DND-41 (cell line): Measurements from ENCODE around the gene BRINP3.

Source experiments
- ATAC-seq: fragments of 200-7000 bp; cut with Tn5 transposase; 3 replicates; pipeline ENCODE4 v1.9.1; 2021; ENCODE audit warnings: low read depth; ENCODE audit not compliant: insufficient read depth
- DNase-seq: peaks from one replicate; pipeline ENCODE4 v3.0.0-alpha.2; 2020
- H2AFZ ChIP-seq: 2 replicates; pipeline ENCODE4 v1.6.0; 2012; ENCODE audit warnings: low read depth, low read length
- H3K27ac ChIP-seq: 2 replicates; pipeline ENCODE4 v1.5.1; 2012; ENCODE audit warnings: low read length, inconsistent platforms
- H3K27me3 ChIP-seq: fragments of 200-600 bp; sonication (generic); 2 replicates; pipeline ENCODE4 v1.6.0; 2012; ENCODE audit warnings: low read length, mild to moderate bottlenecking, inconsistent platforms; ENCODE audit not compliant: insufficient read depth, poor library complexity
- H3K36me3 ChIP-seq: 2 replicates; pipeline ENCODE4 v1.5.1; 2012; ENCODE audit warnings: low read length, inconsistent platforms; ENCODE audit not compliant: insufficient read depth
- H3K4me1 ChIP-seq: 2 replicates; pipeline ENCODE4 v1.5.1; 2012; ENCODE audit warnings: mild to moderate bottlenecking, low read length; ENCODE audit not compliant: insufficient read depth
- H3K4me2 ChIP-seq: 2 replicates; pipeline ENCODE4 v1.6.0; 2012; ENCODE audit warnings: mild to moderate bottlenecking, moderate library complexity, low read length, inconsistent platforms; ENCODE audit not compliant: insufficient read depth
- H3K4me3 ChIP-seq, 2 experiments: fragments of 200-600 bp in 1 of 2; shearing (Covaris generic) in 1 of 2; 2 replicates each; pipeline ENCODE4 v1.5.1; 2012 to 2016; ENCODE audit warnings: inconsistent platforms in 2 of 2, low read length in 2 of 2, mild to moderate bottlenecking in 2 of 2, low read depth in 1 of 2, moderate library complexity in 1 of 2
- H3K79me2 ChIP-seq: 2 replicates; pipeline ENCODE4 v1.6.0; 2012; ENCODE audit warnings: low read length, inconsistent platforms; ENCODE audit not compliant: insufficient read depth
- H3K9ac ChIP-seq: 2 replicates; pipeline ENCODE4 v1.6.0; 2012; ENCODE audit warnings: low read depth, mild to moderate bottlenecking, inconsistent platforms, low read length, moderate library complexity
- H3K9me3 ChIP-seq: 2 replicates; pipeline ENCODE4 v1.5.1; 2012; ENCODE audit warnings: low read length, moderate library complexity, mild to moderate bottlenecking, inconsistent platforms; ENCODE audit not compliant: insufficient read depth, severe bottlenecking
- H4K20me1 ChIP-seq: 2 replicates; pipeline ENCODE4 v1.6.0; 2012; ENCODE audit warnings: low read length; ENCODE audit not compliant: insufficient read depth
- EZH2 ChIP-seq: IDR thresholded peaks from 3 replicates; pipeline ENCODE4 v1.6.1; 2012; ENCODE audit warnings: borderline replicate concordance, low read depth, mild to moderate bottlenecking, moderate library complexity, low read length, inconsistent platforms; ENCODE audit not compliant: severe bottlenecking
- TF ChIP-seq, protein P1 (sequence below): IDR thresholded peaks from 2 replicates; pipeline ENCODE4 v1.5.1; 2012; ENCODE audit warnings: borderline replicate concordance, low read length, moderate library complexity, mild to moderate bottlenecking; ENCODE audit not compliant: poor library complexity, severe bottlenecking; ENCODE audit errors: extremely low read depth

BRINP3 gene

DNA sequence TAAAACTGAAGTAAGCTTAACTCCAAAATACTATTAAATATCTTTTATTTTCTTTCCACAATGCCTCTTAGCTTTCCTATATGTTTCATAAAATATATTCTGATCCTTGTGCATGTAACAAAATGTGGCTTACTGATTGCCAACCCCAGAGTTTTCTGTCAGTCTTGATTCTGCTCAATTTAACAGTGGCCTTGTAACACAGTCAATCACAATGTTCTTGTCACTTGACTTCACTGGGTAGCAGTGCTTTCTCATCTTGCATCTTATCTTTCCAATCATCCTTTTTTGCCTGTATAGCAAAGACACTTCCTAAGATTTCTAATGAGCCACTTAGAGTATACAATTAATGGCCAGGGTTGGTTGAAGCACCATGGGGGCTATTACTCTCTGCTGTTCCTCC lies 19.9 kb upstream of the BRINP3 start:
- Histone ChIP-seq H3K9ac (no peak overlapping the region), H3K36me3 (no peaks in the 10 kb centered on the region), H3K79me2 (no peaks in the 10 kb centered on the region), H3K9me3 (no peaks in the 10 kb centered on the region), H2AFZ (no peak overlapping the region), H3K27me3 (no peaks in the 10 kb centered on the region), H3K27ac (no peak overlapping the region), H3K4me3 (no peak overlapping the region), H4K20me1 (no peaks in the 10 kb centered on the region), H3K4me1 (no peaks in the 10 kb centered on the region), H3K4me2 (no peak overlapping the region)
- TF ChIP-seq EZH2: no peak
- TF ChIP-seq, protein P1, sequence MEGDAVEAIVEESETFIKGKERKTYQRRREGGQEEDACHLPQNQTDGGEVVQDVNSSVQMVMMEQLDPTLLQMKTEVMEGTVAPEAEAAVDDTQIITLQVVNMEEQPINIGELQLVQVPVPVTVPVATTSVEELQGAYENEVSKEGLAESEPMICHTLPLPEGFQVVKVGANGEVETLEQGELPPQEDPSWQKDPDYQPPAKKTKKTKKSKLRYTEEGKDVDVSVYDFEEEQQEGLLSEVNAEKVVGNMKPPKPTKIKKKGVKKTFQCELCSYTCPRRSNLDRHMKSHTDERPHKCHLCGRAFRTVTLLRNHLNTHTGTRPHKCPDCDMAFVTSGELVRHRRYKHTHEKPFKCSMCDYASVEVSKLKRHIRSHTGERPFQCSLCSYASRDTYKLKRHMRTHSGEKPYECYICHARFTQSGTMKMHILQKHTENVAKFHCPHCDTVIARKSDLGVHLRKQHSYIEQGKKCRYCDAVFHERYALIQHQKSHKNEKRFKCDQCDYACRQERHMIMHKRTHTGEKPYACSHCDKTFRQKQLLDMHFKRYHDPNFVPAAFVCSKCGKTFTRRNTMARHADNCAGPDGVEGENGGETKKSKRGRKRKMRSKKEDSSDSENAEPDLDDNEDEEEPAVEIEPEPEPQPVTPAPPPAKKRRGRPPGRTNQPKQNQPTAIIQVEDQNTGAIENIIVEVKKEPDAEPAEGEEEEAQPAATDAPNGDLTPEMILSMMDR: no peak
- ATAC-seq (no peak), DNase-seq (no peak)

DNA sequence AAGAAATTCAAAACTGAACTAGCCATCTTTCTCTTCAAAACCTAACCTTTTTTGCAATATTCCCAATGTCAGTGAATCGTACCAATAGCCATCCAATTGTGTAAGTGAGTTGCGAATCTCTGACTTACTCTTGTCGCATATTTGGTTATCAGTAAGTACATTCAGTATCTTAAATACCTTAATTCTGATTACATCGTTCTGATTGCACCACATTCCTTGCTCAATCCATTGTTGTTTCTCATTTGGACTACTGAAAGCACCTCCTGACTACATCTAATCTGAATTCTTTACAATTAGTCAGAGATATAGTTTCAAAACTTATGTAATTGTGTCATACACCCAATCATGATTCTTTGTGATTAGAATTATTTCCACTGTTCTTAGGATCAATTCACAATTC lies 16.8 kb upstream of the BRINP3 start:
- Histone ChIP-seq H4K20me1 (no peaks in the 10 kb centered on the region), H3K4me3 (no peak overlapping the region), H3K36me3 (no peaks in the 10 kb centered on the region), H3K9ac (no peak overlapping the region), H3K4me2 (no peak overlapping the region), H3K9me3 (no peaks in the 10 kb centered on the region), H3K27ac (no peak overlapping the region), H3K27me3 (no peaks in the 10 kb centered on the region), H2AFZ (no peak overlapping the region), H3K4me1 (no peaks in the 10 kb centered on the region), H3K79me2 (no peaks in the 10 kb centered on the region)
- TF ChIP-seq, protein P1: no peak
- no peak for TF ChIP-seq EZH2
- ATAC-seq: no peak
- DNase-seq: no peak

DNA sequence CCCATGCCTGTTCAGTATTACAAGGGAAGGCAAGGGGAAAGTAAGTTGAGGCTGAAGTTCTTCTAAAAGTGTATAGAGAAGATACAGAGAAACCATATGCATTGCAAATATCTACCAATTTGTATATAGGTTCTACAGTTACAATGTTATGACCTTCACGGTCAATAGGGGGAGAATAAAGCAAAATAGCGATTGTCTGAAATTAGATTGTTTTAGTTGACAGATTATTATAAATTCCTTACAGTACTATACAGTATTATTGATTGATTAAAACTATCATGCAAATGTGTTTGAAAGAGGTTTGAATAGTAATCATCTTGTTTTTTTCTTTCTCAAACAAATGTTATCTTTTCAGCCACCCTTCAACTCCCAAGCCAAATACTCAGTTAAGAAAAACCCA lies 13.7 kb upstream of the BRINP3 start:
- Histone ChIP-seq H3K27ac (no peak overlapping the region), H3K27me3 (no peaks in the 10 kb centered on the region), H4K20me1 (no peaks in the 10 kb centered on the region), H3K79me2 (no peaks in the 10 kb centered on the region), H3K36me3 (no peaks in the 10 kb centered on the region), H2AFZ (no peak overlapping the region), H3K4me2 (no peak overlapping the region), H3K4me1 (no peaks in the 10 kb centered on the region), H3K9me3 (no peaks in the 10 kb centered on the region), H3K9ac (no peak overlapping the region), H3K4me3 (no peak overlapping the region)
- no peak for DNase-seq
- TF ChIP-seq, protein P1: no peak
- TF ChIP-seq EZH2: no peak
- ATAC-seq: no peak

DNA sequence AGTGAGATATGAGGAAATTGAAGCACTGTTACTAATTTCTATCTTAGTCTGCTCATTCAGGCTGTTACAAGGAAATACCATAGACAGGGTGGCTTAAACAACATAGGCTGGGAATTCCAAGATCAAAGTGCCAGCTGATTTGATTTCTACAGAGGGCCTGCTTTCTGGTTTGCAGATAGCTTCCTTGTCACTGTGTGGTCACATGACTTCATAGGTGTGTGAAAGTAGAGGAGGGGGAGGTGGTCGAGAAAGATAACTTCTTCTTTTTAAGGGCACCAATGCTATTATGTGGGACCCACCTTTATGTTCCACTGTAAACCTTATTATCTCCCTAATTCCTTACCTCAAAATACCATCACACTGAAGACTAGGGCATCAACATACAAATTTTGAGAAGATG lies 6.4 kb upstream of the BRINP3 start:
- TF ChIP-seq EZH2: no peak
- TF ChIP-seq, protein P1: no peak
- DNase-seq (no peak), ATAC-seq (no peak)
- no peak overlapping the region for H2AFZ ChIP-seq
- H3K27me3 ChIP-seq: no peaks in the 10 kb centered on the region
- H3K9ac ChIP-seq: no peak overlapping the region
- no peaks in the 10 kb centered on the region for H3K9me3 ChIP-seq
- H3K4me2 ChIP-seq: no peak overlapping the region
- H3K79me2 ChIP-seq: no peaks in the 10 kb centered on the region
- no peak overlapping the region for H3K27ac ChIP-seq
- no peaks in the 10 kb centered on the region for H4K20me1 ChIP-seq
- no peaks in the 10 kb centered on the region for H3K4me1 ChIP-seq
- no peak overlapping the region for H3K4me3 ChIP-seq
- H3K36me3 ChIP-seq: no peaks in the 10 kb centered on the region
